ENCODE measurements around the gene DYNLL1. TPM values are rescaled to one million over a fixed set of nuclear protein-coding genes. Genes with fewer than 3 reads are reported as not detected.

The DYNLL1 gene
- total RNA-seq, 1 donor from 2014 or later: 162 TPM

DNA sequence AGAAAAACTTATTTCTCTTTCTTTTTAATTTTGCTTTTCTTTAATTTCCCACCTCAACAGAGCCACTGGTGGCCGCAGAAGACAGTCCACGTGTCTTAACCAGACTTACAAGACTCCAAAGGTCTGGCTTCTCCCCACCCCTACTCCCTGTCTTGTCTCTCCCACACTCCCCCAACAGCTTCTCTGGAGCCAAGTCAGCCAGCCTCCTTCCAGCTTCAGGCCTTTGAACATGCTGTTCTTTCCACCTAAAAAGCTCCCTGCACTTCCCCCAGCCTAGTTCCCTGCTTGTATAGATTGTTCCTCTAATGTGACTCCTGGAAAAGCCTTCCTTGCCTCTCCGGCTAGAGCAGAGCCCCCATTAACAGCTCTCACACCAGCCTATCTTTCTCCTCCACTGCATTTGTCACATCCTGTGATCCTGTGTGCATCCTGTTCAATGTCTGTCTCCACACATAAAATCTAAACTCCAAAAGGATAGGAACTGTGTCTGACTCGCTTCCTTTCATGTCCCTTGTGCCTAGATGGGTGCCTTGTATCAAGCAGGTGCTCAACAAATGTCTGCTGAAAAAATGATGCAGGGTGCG, 7.8 kb upstream of the DYNLL1 start:
- Histone ChIP-seq H3K9me3 (ENCODE audit: control insufficient read depth in 3 of 3, low read length in 3 of 3) (no peaks in the 10 kb centered on the region), H3K27me3 (ENCODE audit: control insufficient read depth in 3 of 3, insufficient read depth in 3 of 3, low read length in 3 of 3) (no peaks in the 10 kb centered on the region), H3K4me3 (ENCODE audit: low read length in 3 of 3) (no peak overlapping the region), H3K36me3 (ENCODE audit: control insufficient read depth in 3 of 3, insufficient read depth in 3 of 3, low read length in 3 of 3) (peaks cover 0 to 19% (median 3%) of the 10 kb centered on the region in 3 donors), H3K4me1 (ENCODE audit: control insufficient read depth in 3 of 3, insufficient read depth in 3 of 3, low read length in 3 of 3) (peaks cover 4 to 11% (median 4%) of the 10 kb centered on the region in 3 donors), H3K27ac (ENCODE audit: low read depth, low read length) (no peak overlapping the region), H3K9ac (ENCODE audit: low read depth in 1 of 3, low read length in 3 of 3) (no peak overlapping the region)

- Histone ChIP-seq H3K36me3 (ENCODE audit: control insufficient read depth in 3 of 3, insufficient read depth in 3 of 3, low read length in 3 of 3) (peaks cover 0 to 19% (median 3%) of the 10 kb centered on the region in 3 donors), H3K4me3 (ENCODE audit: low read length in 3 of 3) (no peak overlapping the region), H3K9ac (ENCODE audit: low read depth in 1 of 3, low read length in 3 of 3) (no peak overlapping the region), H3K27ac (ENCODE audit: low read depth, low read length) (no peak overlapping the region), H3K9me3 (ENCODE audit: control insufficient read depth in 3 of 3, low read length in 3 of 3) (no peaks in the 10 kb centered on the region), H3K27me3 (ENCODE audit: control insufficient read depth in 3 of 3, insufficient read depth in 3 of 3, low read length in 3 of 3) (no peaks in the 10 kb centered on the region), H3K4me1 (ENCODE audit: control insufficient read depth in 3 of 3, insufficient read depth in 3 of 3, low read length in 3 of 3) (peaks cover 4 to 11% (median 4%) of the 10 kb centered on the region in 3 donors)
These were observed 6.9 kb upstream of the DYNLL1 start for GRCh38 chr12:120489018-120489417.

DNA sequence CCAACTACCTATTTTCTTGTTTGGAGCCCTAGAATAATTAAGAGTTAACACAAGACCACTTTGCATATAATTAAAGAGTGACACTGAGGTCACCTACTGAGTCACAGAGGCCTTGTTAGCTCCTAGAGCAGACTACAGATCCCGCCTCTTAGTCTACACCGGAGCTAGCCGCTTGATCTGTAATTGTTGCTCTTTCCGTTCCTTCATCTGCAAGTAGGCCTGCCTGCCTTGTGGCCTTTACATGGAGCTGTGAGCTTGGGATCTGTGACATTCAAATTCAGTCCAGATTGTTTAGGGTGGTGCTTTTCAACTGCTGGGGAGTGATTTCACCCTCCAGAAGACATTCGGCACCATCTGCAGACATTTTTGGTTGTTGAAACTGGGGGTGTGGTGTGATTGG, 5.6 kb upstream of the DYNLL1 start:
- peaks cover 0 to 19% (median 3%) of the 10 kb centered on the region in 3 donors for H3K36me3 ChIP-seq (ENCODE audit: control insufficient read depth in 3 of 3, insufficient read depth in 3 of 3, low read length in 3 of 3)
- no peaks in the 10 kb centered on the region for H3K9me3 ChIP-seq (ENCODE audit: control insufficient read depth in 3 of 3, low read length in 3 of 3)
- H3K27me3 ChIP-seq (ENCODE audit: control insufficient read depth in 3 of 3, insufficient read depth in 3 of 3, low read length in 3 of 3): no peaks in the 10 kb centered on the region
- no peak overlapping the region for H3K4me3 ChIP-seq (ENCODE audit: low read length in 3 of 3)
- no peak overlapping the region for H3K27ac ChIP-seq (ENCODE audit: low read depth, low read length)
- H3K9ac ChIP-seq (ENCODE audit: low read depth in 1 of 3, low read length in 3 of 3): no peak overlapping the region
- peaks cover 4 to 17% (median 7%) of the 10 kb centered on the region in 3 donors for H3K4me1 ChIP-seq (ENCODE audit: control insufficient read depth in 3 of 3, insufficient read depth in 3 of 3, low read length in 3 of 3)

- H3K4me1 ChIP-seq (ENCODE audit: control insufficient read depth in 3 of 3, insufficient read depth in 3 of 3, low read length in 3 of 3): peaks cover 4 to 18% (median 9%) of the 10 kb centered on the region in 3 donors
- H3K27ac ChIP-seq (ENCODE audit: low read depth, low read length): no peak overlapping the region
- peaks cover 0 to 19% (median 3%) of the 10 kb centered on the region in 3 donors for H3K36me3 ChIP-seq (ENCODE audit: control insufficient read depth in 3 of 3, insufficient read depth in 3 of 3, low read length in 3 of 3)
- H3K9me3 ChIP-seq (ENCODE audit: control insufficient read depth in 3 of 3, low read length in 3 of 3): no peaks in the 10 kb centered on the region
- H3K4me3 ChIP-seq (ENCODE audit: low read length in 3 of 3): no peak overlapping the region
- no peaks in the 10 kb centered on the region for H3K27me3 ChIP-seq (ENCODE audit: control insufficient read depth in 3 of 3, insufficient read depth in 3 of 3, low read length in 3 of 3)
- H3K9ac ChIP-seq (ENCODE audit: low read depth in 1 of 3, low read length in 3 of 3): no peak overlapping the region
These were observed 4.9 kb upstream of the DYNLL1 start for GRCh38 chr12:120490833-120491512.

DNA sequence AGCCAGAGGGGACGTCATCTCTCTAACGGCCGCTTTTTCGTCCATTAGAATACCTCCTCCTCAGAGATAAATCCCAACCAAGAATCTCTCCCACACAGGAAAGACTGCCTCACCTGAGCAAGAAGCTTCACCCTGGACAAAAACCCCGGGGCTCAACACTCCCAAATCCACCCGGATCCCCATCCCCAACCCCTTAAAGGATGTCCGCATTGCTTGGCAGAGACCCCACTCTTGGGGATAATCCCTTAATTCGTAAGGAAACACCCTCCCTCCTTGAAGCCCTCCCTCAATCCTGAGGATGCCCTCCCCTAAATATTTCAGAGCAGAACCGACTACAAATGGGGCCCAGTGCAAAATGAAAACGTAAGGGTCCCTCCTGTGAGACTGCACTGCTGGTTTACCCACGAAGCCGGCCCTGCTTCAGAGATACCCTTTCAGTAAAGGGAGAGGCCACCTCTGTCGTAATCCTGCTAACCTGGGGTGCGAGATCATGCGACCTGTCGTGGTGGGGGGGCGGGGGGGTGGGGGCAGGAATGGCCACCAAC, 655 bp upstream of the DYNLL1 start:
- Histone ChIP-seq H3K9ac (ENCODE audit: low read depth in 1 of 3, low read length in 3 of 3) (no peak overlapping the region), H3K27me3 (ENCODE audit: control insufficient read depth in 3 of 3, insufficient read depth in 3 of 3, low read length in 3 of 3) (no peaks in the 10 kb centered on the region), H3K36me3 (ENCODE audit: control insufficient read depth in 3 of 3, insufficient read depth in 3 of 3, low read length in 3 of 3) (peaks cover 3 to 20% (median 19%) of the 10 kb centered on the region in 3 donors), H3K4me1 (ENCODE audit: control insufficient read depth in 3 of 3, insufficient read depth in 3 of 3, low read length in 3 of 3) (peaks cover 20 to 40% (median 21%) of the 10 kb centered on the region in 3 donors), H3K4me3 (ENCODE audit: low read length in 3 of 3) (peak overlapping the region; percentile 84 to 92 (median 90)), H3K9me3 (ENCODE audit: control insufficient read depth in 3 of 3, low read length in 3 of 3) (no peaks in the 10 kb centered on the region), H3K27ac (ENCODE audit: low read depth, low read length) (no peak overlapping the region)

DNA sequence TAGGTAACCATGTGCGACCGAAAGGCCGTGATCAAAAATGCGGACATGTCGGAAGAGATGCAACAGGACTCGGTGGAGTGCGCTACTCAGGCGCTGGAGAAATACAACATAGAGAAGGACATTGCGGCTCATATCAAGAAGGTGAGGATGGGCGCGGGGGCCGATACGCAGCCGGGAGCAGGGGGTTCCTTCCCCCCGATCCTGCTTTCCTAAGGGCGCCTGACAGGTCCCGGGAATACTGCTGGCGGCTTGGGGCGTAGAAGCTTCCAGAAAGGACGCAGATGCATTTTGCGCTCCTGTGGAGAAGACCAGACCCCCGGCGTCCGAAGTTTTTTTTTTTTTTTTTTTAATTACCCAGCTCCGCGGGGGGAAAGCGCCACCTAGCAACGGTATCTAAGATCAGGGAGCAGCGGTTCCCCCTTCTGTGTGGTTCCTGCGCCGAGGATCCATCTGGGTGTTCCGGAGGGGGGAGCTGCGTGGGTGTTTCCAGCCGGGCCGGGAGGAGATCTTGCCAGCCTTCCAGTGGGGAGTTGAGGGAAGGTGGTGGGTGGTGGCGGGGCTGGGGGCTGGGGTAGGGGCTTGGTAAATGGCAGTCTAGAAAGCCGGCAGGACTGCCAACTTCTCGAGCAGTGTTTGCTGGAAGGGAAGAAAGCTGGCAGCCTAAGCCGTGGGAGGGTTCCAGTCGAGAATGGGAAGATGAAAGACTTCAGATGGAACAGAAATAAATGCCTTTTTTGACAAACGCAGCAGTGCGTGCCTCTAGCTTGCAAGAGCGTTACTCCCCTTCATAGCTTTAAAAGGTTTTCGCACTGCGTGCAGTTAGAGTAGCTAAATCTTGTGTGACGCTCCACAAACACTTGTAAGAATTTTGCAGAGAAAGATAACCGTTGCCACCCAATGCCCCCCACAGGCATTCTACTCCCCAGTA, 764 bp downstream of the DYNLL1 start:
- peaks cover 16 to 31% (median 16%) of the 10 kb centered on the region in 3 donors for H3K4me1 ChIP-seq (ENCODE audit: control insufficient read depth in 3 of 3, insufficient read depth in 3 of 3, low read length in 3 of 3)
- no peaks in the 10 kb centered on the region for H3K9me3 ChIP-seq (ENCODE audit: control insufficient read depth in 3 of 3, low read length in 3 of 3)
- peaks cover 7 to 25% (median 17%) of the 10 kb centered on the region in 3 donors for H3K36me3 ChIP-seq (ENCODE audit: control insufficient read depth in 3 of 3, insufficient read depth in 3 of 3, low read length in 3 of 3)
- peak overlapping the region; percentile 66 to 84 (median 81) for H3K9ac ChIP-seq (ENCODE audit: low read depth in 1 of 3, low read length in 3 of 3)
- peak overlapping the region; percentile 69 for H3K27ac ChIP-seq (ENCODE audit: low read depth, low read length)
- H3K27me3 ChIP-seq (ENCODE audit: control insufficient read depth in 3 of 3, insufficient read depth in 3 of 3, low read length in 3 of 3): no peaks in the 10 kb centered on the region
- H3K4me3 ChIP-seq (ENCODE audit: low read length in 3 of 3): peak overlapping the region; percentile 82 to 92 (median 90)

GRCh38 chr12:120497524-120498150, 1.7 kb downstream of the DYNLL1 start:
- Histone ChIP-seq H3K36me3 (ENCODE audit: control insufficient read depth in 3 of 3, insufficient read depth in 3 of 3, low read length in 3 of 3) (peaks cover 7 to 25% (median 22%) of the 10 kb centered on the region in 3 donors), H3K4me1 (ENCODE audit: control insufficient read depth in 3 of 3, insufficient read depth in 3 of 3, low read length in 3 of 3) (peaks cover 16 to 29% (median 16%) of the 10 kb centered on the region in 3 donors), H3K4me3 (ENCODE audit: low read length in 3 of 3) (peak overlapping the region; percentile 82 to 92 (median 90)), H3K9ac (ENCODE audit: low read depth in 1 of 3, low read length in 3 of 3) (peak overlapping the region; percentile 66 to 84 (median 71)), H3K27me3 (ENCODE audit: control insufficient read depth in 3 of 3, insufficient read depth in 3 of 3, low read length in 3 of 3) (no peaks in the 10 kb centered on the region), H3K27ac (ENCODE audit: low read depth, low read length) (no peak overlapping the region), H3K9me3 (ENCODE audit: control insufficient read depth in 3 of 3, low read length in 3 of 3) (no peaks in the 10 kb centered on the region)

DNA sequence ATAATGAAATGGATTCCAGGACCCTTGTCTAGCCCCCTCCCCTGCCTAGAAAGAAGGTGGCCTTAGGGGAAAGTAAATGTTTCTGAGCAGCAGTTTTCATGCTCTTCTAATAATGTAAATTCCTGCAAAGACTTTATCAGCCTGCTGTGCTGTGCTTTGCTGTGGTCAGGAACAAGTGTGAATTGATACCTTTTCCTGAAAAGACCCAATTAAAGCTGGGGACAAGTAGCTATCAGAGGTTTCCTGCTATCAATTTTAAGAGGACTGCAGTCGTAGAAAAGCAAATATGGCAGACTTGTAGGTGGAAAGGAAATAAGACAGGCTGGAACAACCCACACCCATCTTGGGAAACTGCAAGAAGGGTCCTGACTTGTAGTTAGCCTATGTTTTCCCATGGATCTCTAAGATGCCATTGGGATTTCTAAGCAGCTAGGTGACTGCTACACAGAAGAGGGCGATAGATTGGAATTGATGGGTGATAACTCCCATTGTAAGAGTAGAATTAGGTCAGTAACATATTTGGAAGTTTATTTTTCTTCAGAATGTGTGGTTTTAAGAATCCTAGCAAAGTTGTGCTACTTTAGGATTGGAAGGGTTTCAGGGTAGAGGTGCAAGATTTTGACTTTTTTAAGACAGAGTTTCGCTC, 3.1 kb downstream of the DYNLL1 start:
- no peaks in the 10 kb centered on the region for H3K9me3 ChIP-seq (ENCODE audit: control insufficient read depth in 3 of 3, low read length in 3 of 3)
- no peak overlapping the region for H3K9ac ChIP-seq (ENCODE audit: low read depth in 1 of 3, low read length in 3 of 3)
- no peak overlapping the region for H3K27ac ChIP-seq (ENCODE audit: low read depth, low read length)
- H3K36me3 ChIP-seq (ENCODE audit: control insufficient read depth in 3 of 3, insufficient read depth in 3 of 3, low read length in 3 of 3): peaks cover 15 to 35% (median 31%) of the 10 kb centered on the region in 3 donors
- H3K4me1 ChIP-seq (ENCODE audit: control insufficient read depth in 3 of 3, insufficient read depth in 3 of 3, low read length in 3 of 3): peaks cover 16 to 29% (median 16%) of the 10 kb centered on the region in 3 donors
- no peak overlapping the region for H3K4me3 ChIP-seq (ENCODE audit: low read length in 3 of 3)
- no peaks in the 10 kb centered on the region for H3K27me3 ChIP-seq (ENCODE audit: control insufficient read depth in 3 of 3, insufficient read depth in 3 of 3, low read length in 3 of 3)

GRCh38 chr12:120500581-120500980, 4.7 kb downstream of the DYNLL1 start:
- Histone ChIP-seq H3K27ac (ENCODE audit: low read depth, low read length) (no peak overlapping the region), H3K9ac (ENCODE audit: low read depth in 1 of 3, low read length in 3 of 3) (no peak overlapping the region), H3K27me3 (ENCODE audit: control insufficient read depth in 3 of 3, insufficient read depth in 3 of 3, low read length in 3 of 3) (no peaks in the 10 kb centered on the region), H3K9me3 (ENCODE audit: control insufficient read depth in 3 of 3, low read length in 3 of 3) (no peaks in the 10 kb centered on the region), H3K4me3 (ENCODE audit: low read length in 3 of 3) (no peak overlapping the region), H3K4me1 (ENCODE audit: control insufficient read depth in 3 of 3, insufficient read depth in 3 of 3, low read length in 3 of 3) (peaks cover 12 to 22% (median 16%) of the 10 kb centered on the region in 3 donors), H3K36me3 (ENCODE audit: control insufficient read depth in 3 of 3, insufficient read depth in 3 of 3, low read length in 3 of 3) (peaks cover 19 to 43% (median 37%) of the 10 kb centered on the region in 3 donors)
